ENCODE measurements around the gene SPA17.

Gene SPA17

GRCh38 chr11:124662106-124662505, 11.6 kb upstream of the SPA17 start:
- no peak for DNase-seq (ENCODE audit: low spot score)

GRCh38 chr11:124663861-124664260, 9.8 kb upstream of the SPA17 start:
- DNase-seq (ENCODE audit: low spot score) = no peak

DNA sequence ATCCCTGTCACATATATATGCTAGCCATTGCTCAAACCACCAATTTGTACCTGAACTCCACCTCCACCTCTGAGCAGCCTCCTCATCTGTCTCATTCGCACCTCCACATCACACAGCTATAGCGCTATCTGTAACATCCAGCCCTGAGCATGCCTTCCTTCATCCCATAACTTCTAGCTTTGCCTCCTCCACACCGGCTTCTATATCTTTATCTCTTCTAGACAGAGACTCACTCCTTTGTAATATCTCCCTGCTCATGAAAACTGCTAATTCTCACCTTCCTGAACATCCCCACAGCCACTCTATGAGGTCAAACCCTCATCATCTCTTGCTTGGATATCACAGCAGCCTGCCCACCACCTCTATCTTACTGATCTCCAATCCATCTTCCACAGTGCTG, 6.1 kb upstream of the SPA17 start:
- no peak for DNase-seq (ENCODE audit: low spot score)

DNA sequence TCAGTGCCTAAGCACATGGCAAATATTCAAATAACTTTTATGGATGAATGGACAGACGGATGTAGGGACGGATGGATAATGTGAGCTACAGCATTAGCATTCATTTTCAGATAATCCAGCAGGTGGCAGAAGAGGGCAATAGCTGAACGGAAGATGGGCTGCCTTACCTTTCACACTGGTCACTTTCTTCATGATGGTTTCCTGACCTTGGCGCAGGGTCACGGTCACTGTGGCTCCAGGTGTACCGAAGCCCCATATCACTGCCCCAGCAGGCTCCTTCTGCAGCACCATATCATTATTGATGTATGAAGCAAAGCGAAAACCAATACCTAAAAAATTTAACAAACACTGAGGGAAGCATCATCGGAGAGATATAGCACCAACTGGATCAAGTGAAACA, 4.5 kb upstream of the SPA17 start:
- DNase-seq (ENCODE audit: low spot score) = peak; percentile 72

DNA sequence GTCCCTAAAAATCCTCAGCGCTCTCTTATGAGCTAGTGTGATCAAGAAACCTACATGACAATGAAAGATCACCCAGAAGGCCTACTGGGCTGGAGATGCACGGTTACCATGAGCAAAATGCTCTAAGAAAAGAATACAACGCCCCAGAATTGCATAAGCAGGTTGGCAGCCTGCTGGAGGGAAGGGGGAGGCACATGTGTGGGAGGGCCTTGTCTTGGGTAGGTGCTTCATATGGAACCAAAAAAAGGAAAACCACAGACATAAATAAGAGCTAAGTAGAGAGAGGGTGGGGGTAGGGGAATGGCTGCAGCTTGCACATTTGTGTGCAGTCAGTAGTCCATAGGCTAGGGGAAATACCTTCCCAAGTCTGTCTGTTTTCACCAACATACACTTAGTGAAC, 3.0 kb upstream of the SPA17 start:
- DNase-seq (ENCODE audit: low spot score) = peak; percentile 43

GRCh38 chr11:124672536-124673215, 1.0 kb upstream of the SPA17 start:
- no peak for DNase-seq (ENCODE audit: low spot score)

GRCh38 chr11:124674168-124674517, 439 bp downstream of the SPA17 start:
- DNase-seq (ENCODE audit: low spot score) = no peak

DNA sequence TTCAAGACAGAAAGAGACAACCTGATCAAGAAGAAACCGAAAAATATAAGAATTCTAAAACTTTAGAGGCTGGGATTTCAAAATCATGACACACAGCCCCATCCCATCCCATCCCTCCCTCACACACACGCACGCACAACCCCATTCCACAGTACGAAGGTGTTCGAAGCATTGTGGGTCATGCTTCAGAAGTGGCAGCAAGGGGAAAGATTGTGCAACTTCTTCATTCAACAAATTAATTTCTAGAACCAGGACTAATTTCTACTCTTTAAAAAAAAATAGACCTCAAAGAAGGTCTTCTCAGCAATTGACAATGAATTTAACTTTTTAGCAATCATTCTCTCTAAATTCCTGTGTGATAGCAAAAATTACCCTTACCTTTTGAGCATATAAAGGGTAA, 867 bp downstream of the SPA17 start:
- DNase-seq (ENCODE audit: low spot score) = no peak

DNA sequence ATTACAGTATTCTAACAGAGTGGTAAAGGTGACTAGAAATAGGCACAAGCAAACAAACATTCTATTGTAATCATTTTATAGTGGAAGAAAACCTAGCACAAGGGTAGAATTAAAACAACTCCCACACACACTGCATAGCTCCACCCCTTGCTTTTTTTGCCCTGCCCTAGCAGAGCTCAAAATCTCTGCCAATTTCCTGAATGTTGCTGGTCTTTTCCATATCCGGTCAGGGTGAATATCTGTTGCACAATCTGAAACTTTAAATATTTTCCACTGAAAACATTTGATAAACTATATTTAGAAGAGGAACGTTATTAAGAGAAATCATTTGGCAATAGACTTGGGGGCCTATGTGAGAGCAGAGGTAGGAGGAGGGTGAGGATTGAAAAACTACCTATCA, 2.7 kb downstream of the SPA17 start:
- no peak for DNase-seq (ENCODE audit: low spot score)

- DNase-seq (ENCODE audit: low spot score) = no peak
These were observed 4.7 kb downstream of the SPA17 start for GRCh38 chr11:124678416-124678815.

DNA sequence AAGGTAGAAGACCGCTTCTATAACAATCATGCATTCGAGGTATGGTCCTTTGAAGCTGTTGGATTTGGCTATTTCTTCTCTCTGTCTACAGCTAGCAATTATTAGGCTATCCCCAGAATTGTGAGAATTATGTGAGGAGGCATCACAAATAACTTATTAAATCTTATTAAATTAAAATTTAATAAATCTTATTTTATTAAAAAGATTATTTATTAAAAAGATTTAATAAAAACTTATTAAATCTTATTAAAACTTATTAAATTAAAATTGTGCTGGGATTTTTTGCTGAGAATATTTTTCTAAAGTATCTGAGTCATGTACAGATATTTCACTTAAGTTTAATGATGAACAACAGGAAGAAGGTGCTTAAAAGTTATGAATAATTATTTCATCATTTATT, 7.7 kb downstream of the SPA17 start:
- no peak for DNase-seq (ENCODE audit: low spot score)

DNA sequence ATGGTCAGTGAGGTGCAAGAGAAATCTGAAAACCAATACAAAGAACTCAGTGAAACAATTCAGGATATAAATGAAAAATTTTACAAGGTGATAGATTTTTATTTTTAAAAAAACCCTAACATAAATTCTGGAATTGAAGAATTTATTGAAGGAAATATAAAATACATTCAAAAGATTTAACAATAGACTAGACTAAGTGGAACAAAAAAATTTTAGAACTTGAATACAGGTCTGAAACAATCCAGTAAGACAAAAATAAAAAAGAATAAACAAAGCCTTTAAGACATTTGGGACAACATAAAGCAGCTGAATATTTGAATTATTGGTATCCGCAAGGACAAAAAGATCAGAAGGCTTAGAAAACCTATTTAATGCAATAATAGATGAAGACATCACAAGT, 8.7 kb downstream of the SPA17 start:
- no peak for DNase-seq (ENCODE audit: low spot score)

- DNase-seq (ENCODE audit: low spot score) = no peak
These were observed 19.4 kb downstream of the SPA17 start for GRCh38 chr11:124693142-124693541.

GRCh38 chr11:124699547-124699946, 25.8 kb downstream of the SPA17 start:
- no peak for DNase-seq (ENCODE audit: low spot score)

GRCh38 chr11:124700028-124700427, 26.3 kb downstream of the SPA17 start:
- DNase-seq (ENCODE audit: low spot score) = no peak

DNA sequence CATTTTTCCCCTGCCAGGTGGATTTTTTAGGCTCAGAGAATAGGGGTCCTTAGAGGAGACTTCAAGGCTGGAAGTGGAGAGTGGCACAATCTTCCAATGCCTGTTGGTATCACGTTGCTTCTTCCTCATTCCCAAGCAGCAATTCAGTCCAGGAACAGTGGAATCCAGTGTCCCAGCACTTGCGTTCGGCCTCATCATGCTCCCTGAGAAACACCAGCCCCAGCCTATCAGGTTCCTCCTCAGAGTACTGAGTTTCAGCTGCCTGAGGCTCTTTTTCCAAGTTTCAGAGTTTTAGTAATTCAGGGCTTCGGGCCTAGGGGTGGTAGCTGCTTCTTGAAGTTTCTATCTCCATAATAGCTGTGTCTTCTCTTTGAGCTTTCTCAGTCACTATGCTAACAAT, 34.1 kb downstream of the SPA17 start:
- no peak for DNase-seq (ENCODE audit: low spot score)

- no peak for DNase-seq (ENCODE audit: low spot score)
These were observed 38.7 kb downstream of the SPA17 start for GRCh38 chr11:124712392-124712791.

DNA sequence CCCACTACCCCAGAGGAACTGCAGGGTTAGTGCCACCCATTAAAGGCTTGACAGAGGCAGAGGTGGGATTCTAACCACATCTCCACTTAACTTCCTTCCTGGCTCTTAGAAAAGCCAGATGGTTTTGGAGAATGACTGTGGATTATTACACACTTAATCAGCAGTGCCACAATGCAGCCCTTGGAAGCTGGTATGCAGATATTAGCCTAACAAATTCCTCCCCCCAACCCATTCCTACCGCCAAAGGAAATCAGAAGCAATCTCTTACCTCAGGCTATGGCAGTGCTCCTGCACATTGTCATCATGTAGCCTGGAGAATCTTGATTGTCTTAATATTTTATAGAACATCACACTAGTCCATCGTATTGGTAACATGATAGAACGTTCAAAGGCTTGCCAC, 42.9 kb downstream of the SPA17 start:
- no peak for DNase-seq (ENCODE audit: low spot score)

DNA sequence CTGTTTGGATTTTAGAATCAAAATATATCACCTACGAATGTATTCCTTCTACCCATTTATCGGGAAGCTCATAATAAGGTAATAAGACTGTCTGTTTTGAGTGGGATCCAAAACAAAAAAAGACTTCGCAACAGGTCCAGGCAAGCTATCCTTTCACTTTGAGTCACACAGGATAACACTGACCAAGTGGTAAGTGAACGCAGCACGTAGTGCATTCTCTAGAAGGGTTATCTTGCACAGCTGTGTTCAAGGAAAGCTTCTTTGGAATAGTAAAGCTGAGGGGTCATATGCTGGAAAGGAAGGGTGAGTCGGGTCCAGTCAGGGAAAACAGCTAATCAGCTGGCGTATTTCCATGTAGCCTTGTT, 43.7 kb downstream of the SPA17 start:
- DNase-seq (ENCODE audit: low spot score) = no peak

GRCh38 chr11:124717786-124718651, 44.3 kb downstream of the SPA17 start:
- peak; percentile 12 for DNase-seq (ENCODE audit: low spot score)

- DNase-seq (ENCODE audit: low spot score) = no peak
These were observed 45.1 kb downstream of the SPA17 start for GRCh38 chr11:124718801-124719200.

DNA sequence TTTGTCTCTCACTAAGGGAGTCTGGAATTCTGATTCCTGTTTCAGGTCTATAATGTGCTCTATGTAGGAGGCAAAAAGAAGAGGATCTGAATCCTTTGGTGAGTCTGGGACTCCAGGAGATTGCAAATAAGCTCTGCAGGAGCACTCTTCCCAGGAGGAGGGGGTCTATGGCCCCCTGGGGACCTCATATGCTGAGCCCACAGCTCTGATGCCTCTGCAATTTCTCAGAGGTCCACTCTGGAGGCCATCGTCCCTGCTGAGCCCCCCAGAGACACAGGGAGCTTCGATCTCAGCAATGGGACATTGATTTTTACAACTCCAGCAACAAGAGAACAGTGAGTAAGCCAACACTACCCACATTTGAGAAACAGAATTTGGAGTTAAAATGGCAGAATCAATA, 45.8 kb downstream of the SPA17 start:
- no peak for DNase-seq (ENCODE audit: low spot score)

GRCh38 chr11:124722176-124722575, 48.5 kb downstream of the SPA17 start:
- DNase-seq (ENCODE audit: low spot score) = no peak
